ENCODE results near the gene PRND.
"Not testable (repeated sequence)": the region's sequence is repeated elsewhere in the genome, so short reads cannot be mapped to it uniquely, and the experiment has no call there.

PRND gene, protein sequence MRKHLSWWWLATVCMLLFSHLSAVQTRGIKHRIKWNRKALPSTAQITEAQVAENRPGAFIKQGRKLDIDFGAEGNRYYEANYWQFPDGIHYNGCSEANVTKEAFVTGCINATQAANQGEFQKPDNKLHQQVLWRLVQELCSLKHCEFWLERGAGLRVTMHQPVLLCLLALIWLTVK

DNA sequence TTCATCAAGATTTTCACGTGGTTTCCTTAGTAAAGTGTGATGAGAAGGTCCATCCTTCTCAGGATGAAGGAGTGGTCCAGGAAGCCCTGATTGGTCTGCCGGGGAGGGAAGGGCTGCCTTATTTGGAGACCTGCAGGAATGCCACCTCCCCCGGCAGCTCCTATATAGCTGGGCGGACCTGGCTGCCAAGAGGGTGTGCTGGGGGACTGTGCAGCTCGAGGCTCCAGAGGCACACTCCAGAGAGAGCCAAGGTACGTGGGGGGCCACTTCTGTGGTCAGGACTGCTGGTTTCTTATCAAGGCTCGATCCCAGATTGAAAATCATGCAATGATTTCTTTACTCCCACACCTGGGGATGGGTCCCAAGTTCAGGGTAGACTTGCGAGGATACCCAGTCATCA, at the start of gene PRND:
PRND (plus strand) TSS at position 191 of the 400 bp plus-strand sequence. CDS start 2,643 bp downstream, outside the sequence.
- DNase-seq (ENCODE audit: low read depth) = no peak

DNA sequence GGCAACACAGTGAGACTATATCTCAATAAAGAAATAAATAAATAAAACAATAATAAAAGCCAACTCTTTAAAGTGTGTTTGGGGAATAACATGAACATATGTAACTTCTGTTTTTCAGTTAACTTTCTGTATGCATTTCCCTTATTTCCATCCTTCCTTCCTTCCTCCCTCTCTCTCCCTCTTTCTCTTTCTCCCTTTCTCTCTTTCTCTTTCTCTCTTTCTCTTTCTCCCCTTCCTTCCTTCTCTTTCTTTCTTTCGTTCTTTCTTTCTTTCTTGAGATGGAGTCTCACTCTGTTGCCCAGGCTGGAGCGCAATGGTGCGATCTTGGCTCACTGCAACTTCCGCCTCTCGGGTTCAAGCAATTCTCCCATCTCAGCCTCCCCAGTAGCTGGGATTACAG, 48.8 kb upstream of the PRND start:
- DNase-seq (ENCODE audit: low read depth) = no peak

DNA sequence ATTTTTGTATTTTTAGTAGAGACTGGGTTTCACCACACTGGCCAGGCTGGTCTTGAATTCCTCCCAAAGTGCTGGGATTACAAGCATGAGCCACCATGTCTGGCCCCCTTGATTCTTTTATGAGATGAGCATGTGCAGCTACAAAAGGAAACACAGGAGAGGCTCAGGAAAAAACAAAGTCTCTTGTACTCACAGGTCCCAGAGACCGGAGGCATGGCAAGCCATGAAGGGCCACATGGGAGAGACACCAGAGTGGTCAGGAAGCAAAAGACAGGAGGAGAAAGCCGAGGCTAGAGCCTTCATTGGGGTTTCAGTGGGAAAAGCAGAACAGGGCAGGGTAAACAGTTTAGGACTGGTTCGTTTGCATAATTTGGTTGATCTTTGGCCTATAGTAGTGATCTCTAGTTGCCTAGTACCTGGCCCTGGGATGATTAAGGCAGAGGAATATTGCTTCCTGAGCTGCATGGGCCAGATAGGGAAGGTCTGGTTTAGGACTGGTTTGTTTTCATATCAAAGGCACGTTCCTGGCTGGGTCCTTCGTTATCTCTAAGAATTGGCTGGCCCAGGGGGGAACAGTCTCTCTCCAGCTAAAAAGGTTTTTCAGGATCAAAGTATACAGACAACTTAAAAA, 48.2 kb upstream of the PRND start:
- no peak for DNase-seq (ENCODE audit: low read depth)

GRCh38 chr20:4674672-4675071, 47.0 kb upstream of the PRND start:
- DNase-seq (ENCODE audit: low read depth) = peak; percentile 57

DNA sequence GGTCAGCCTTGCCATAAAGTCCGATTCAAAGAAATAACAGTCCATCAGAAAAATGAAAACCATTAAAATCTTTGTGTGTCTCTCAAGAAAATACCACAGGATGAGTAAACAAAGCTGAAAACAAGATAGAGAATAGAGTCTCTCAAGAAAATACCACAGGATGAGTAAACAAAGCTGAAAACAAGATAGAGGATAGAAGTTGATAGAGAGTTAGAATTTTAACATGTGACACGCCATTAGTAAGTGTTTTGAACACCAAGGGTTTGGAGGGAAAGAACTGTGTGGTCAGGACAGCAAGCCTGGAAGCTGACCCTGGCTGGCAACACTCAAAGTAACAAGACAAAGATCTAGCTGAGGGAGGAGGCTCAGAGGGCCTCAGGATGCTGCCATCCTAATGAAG, 43.9 kb upstream of the PRND start:
- DNase-seq (ENCODE audit: low read depth) = peak; percentile 82

- peak; percentile 43 for DNase-seq (ENCODE audit: low read depth)
Measured at GRCh38 chr20:4681401-4681800, 40.3 kb upstream of the PRND start.

- peak; percentile 90 for DNase-seq (ENCODE audit: low read depth)
Measured at GRCh38 chr20:4681991-4682401, 39.7 kb upstream of the PRND start.

DNA sequence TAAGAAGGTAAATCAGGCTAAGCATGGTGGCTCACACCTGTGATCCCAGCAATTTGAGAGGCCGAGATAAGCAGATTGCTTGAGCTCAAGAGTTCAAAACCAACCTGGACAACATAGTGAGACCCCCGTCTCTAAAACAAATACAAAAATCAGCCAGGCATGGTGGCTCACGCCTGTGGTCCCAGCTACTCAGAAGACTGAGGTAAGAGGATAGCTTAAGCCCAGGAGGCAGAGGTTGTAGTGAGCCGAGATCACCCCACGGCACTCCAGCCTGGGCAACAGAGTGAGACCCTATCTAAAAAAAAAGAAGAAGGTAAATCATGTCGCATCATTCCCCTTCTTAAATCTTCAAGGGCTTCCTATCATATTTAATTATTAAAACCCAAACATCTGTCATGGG, 39.0 kb upstream of the PRND start:
- no peak for DNase-seq (ENCODE audit: low read depth)

GRCh38 chr20:4683261-4683660, 38.4 kb upstream of the PRND start:
- no peak for DNase-seq (ENCODE audit: low read depth)

- DNase-seq (ENCODE audit: low read depth) = peak; percentile 88
Measured at GRCh38 chr20:4684837-4685413, 36.8 kb upstream of the PRND start.

DNA sequence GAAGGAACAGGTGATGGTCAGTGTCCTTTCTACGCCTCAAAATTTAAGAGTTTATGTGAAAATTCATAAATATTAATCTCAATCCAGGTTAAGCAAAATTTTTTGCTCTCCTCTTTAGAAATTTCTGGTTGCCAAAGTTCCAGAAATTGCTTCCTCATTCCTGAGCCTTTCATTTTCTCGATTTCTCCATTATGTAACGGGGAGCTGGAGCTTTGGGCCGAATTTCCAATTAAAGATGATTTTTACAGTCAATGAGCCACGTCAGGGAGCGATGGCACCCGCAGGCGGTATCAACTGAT, 35.8 kb upstream of the PRND start:
- no peak for DNase-seq (ENCODE audit: low read depth)

GRCh38 chr20:4688305-4688704, 33.4 kb upstream of the PRND start:
- no peak for DNase-seq (ENCODE audit: low read depth)

- DNase-seq (ENCODE audit: low read depth) = no peak
Measured at GRCh38 chr20:4689220-4689619, 32.5 kb upstream of the PRND start.

GRCh38 chr20:4691753-4692152, 30.0 kb upstream of the PRND start:
- no peak for DNase-seq (ENCODE audit: low read depth)

GRCh38 chr20:4694076-4694475, 27.6 kb upstream of the PRND start:
- DNase-seq (ENCODE audit: low read depth) = no peak

- no peak for DNase-seq (ENCODE audit: low read depth)
Measured at GRCh38 chr20:4697189-4697830, 24.4 kb upstream of the PRND start.

DNA sequence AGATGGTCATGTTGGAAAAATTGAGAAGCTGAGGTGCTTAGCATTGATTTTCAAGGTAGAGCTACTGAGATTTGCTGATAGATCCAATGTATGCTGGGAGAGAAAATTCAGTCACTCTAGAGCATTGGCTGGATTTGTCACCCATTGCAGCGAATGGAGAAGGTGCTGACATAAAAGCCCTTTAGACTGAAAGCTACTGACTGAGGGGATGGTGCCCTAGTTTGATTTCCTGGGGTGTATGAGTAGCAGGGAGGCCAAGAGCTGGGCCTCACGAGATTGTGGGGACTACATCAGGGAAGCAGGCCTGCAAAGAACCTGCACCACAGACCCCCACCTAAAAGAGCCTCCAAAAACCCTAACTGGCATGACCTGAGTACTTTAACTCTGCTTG, 23.9 kb upstream of the PRND start:
- DNase-seq (ENCODE audit: low read depth) = no peak

DNA sequence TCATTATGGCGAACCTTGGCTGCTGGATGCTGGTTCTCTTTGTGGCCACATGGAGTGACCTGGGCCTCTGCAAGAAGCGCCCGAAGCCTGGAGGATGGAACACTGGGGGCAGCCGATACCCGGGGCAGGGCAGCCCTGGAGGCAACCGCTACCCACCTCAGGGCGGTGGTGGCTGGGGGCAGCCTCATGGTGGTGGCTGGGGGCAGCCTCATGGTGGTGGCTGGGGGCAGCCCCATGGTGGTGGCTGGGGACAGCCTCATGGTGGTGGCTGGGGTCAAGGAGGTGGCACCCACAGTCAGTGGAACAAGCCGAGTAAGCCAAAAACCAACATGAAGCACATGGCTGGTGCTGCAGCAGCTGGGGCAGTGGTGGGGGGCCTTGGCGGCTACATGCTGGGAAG, 22.5 kb upstream of the PRND start:
- no peak for DNase-seq (ENCODE audit: low read depth)

DNA sequence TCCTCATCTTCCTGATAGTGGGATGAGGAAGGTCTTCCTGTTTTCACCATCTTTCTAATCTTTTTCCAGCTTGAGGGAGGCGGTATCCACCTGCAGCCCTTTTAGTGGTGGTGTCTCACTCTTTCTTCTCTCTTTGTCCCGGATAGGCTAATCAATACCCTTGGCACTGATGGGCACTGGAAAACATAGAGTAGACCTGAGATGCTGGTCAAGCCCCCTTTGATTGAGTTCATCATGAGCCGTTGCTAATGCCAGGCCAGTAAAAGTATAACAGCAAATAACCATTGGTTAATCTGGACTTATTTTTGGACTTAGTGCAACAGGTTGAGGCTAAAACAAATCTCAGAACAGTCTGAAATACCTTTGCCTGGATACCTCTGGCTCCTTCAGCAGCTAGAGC, 21.8 kb upstream of the PRND start:
- no peak for DNase-seq (ENCODE audit: low read depth)

DNA sequence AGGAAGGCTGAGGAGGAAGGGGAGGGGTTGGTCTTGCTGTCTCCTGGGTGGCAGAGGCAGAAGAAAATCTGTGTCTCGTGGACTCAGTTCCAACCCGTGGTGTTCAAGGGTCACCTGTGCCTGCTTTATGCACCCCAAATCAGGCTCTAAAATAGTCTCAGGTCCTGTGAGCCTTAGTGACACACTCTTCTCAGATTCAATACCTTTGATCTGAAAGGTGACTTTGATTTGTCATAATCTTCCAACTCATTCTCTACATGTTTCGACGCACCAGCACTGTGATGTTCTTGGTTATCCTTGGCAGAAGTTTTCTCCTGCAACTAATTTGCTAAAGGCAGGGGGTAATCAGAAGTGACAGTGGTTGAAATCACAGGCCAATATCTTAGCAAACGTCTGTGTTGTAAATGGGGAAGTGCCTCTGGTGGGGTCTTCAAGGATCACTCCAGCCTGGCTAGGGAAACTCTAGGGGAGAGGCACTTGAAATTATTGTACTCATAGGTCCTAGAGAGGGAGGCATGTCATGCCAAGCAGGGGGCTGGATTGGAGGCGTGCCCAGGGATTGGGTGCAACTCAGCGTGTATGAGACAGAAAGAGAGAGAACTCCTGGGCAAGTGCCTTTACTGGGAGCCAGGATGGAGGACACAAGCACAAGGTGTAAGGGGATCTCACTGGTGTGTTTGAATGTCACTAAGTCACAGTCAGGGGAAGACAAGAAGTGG, 19.0 kb upstream of the PRND start:
- DNase-seq (ENCODE audit: low read depth) = no peak

GRCh38 chr20:4703281-4703676, 18.4 kb upstream of the PRND start:
- no peak for DNase-seq (ENCODE audit: low read depth)

GRCh38 chr20:4706941-4707340, 14.8 kb upstream of the PRND start:
- not testable (repeated sequence) for DNase-seq (ENCODE audit: low read depth)

DNA sequence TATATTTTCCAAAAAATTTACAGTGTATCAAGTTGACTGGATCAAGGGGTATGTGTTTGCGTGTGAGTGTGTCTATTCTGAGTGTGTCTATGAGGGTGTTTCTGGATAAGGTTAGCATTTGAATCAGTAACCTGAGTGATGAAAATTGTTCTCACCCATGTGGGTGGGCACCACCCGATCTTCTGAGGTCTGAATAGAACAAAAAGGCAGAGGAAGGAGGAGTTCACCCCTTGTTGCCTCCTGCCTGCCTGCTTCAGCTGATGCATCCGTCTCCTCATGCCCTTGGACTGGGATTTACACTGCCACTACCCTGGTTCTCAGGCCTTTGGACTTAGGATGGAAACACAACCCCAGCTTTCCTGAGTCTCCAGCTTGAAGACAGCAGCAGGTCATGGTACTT, 13.7 kb upstream of the PRND start:
- DNase-seq (ENCODE audit: low read depth) = no peak

Data from amniotic epithelial cell (primary cell).